Stomach (tissue), 4 donors: ENCODE results near the gene CCDC85A.

ENCODE experiments used
- CTCF ChIP-seq, 7 experiments: fragments of 450-650 bp in 4 of 7; fragments of 200-600 bp in 3 of 7; sonication (generic) in 3 of 7; IDR thresholded peaks; one replicate each; pipeline ENCODE4 v1.5.1; 2016 to 2019; ENCODE audit warnings: antibody characterized with exemption in 7 of 7, control low read depth in 2 of 7, mild to moderate bottlenecking in 1 of 7
- EP300 ChIP-seq: sonication (generic); formaldehyde crosslinking; IDR thresholded peaks from one replicate; pipeline ENCODE4 v1.6.1; 2017; ENCODE audit warnings: antibody characterized with exemption
- POLR2A ChIP-seq, 4 donors: fragments of 450-650 bp; IDR thresholded peaks; one replicate each; pipeline ENCODE4 v1.6.1; 2016; ENCODE audit warnings: antibody characterized with exemption in 4 of 4, control low read depth in 2 of 4, mild to moderate bottlenecking in 1 of 4, moderate library complexity in 1 of 4
- POLR2AphosphoS5 ChIP-seq, 3 donors: sonication (generic); formaldehyde crosslinking; IDR thresholded peaks; one replicate each; pipeline ENCODE4 v1.6.1; 2016; ENCODE audit warnings: antibody characterized with exemption in 3 of 3

GRCh38 chr2:56390644-56391043, 206.9 kb downstream of the CCDC85A start:
- TF ChIP-seq CTCF (IDR thresholded peaks at IDR 0.05) (no peak), POLR2A (IDR thresholded peaks at IDR 0.05) (no peak), POLR2AphosphoS5 (IDR thresholded peaks at IDR 0.05) (no peak), EP300 (no peak)
